ENCODE data around the gene SLC9B2. TPM values are rescaled to one million over a fixed set of nuclear protein-coding genes. Genes with fewer than 3 reads are reported as not detected.

Gene SLC9B2
- total and polyA plus RNA-seq, 2 donors (not counting 1 experiment from before 2014, with no cell fraction given): 16.4 to 37.6 TPM

- ChIA-PET CTCF (interaction anchor here (0.6 to 4.3 kb wide), 18 partner anchors 8 to 799 kb away, joined by 3 to 38 read pairs (median 4); partner anchors contain the start of genes MANBA, SLC9B1 and UBE2D3), POLR2A (interaction anchor here (1.2 to 1.3 kb wide), 2 partner anchors 22 to 271 kb away, joined by 4 read pairs; partner anchors contain the start of gene UBE2D3)
- H4K20me1 ChIP-seq (ENCODE audit: control insufficient read depth, insufficient read depth, low read length, poor library complexity, severe bottlenecking): no peaks in the 10 kb centered on the region
- intact Hi-C loops (cut with micrococcal nuclease): loop anchor here (1.0 to 5.0 kb wide), 12 partner anchors 24 to 754 kb away; partner anchors contain the start of genes CENPE, CISD2, MANBA and NFKB1
- Mint-ChIP-seq H3K4me3 (peak overlapping the region; percentile 89), H3K27ac (peak overlapping the region; percentile 10), H3K9me3 (ENCODE audit: insufficient read depth) (no peaks in the 10 kb centered on the region), H3K4me1 (peaks cover 13% of the 10 kb centered on the region), H3K27me3 (no peaks in the 10 kb centered on the region)
- DNase-seq (no peak), ATAC-seq (ENCODE audit: low read depth) (no peak)
- TF ChIP-seq CTCF (IDR thresholded peaks at IDR 0.05) (no peak), EZH2 (IDR thresholded peaks at IDR 0.05; ENCODE audit: borderline replicate concordance, insufficient read depth, low read depth, low read length, poor library complexity, severe bottlenecking) (no peak)
- H3K36me3 ChIP-seq (replicated peaks in 1 of 2; ENCODE audit: control extremely low read depth in 1 of 2, control insufficient read depth in 1 of 2, extremely low read depth in 1 of 2, insufficient read depth in 2 of 2, low read length in 1 of 2): no peaks in the 10 kb centered on the region
- peak overlapping the region; percentile 59 for H3K9ac ChIP-seq (ENCODE audit: low read length)
- peaks cover 8 to 11% of the 10 kb centered on the region in 2 donors for H3K4me1 ChIP-seq (ENCODE audit: control insufficient read depth in 2 of 2, insufficient read depth in 2 of 2, low read length in 2 of 2)
- peak overlapping the region in 4 of 5 experiments; percentile 30 to 72 (median 59) for H3K4me3 ChIP-seq (ENCODE audit: control extremely low read depth in 1 of 5, extremely low read depth in 1 of 5, insufficient read depth in 1 of 5, low read depth in 2 of 5, low read length in 4 of 5)
- peak overlapping the region; percentile 72 for H3K4me2 ChIP-seq (replicated peaks; ENCODE audit: low read depth, low read length, poor library complexity, severe bottlenecking)
- 68% methylated on average over 2 of the region's 4 CpGs for whole genome bisulfite sequencing (ENCODE audit: insufficient coverage)
- H3K9me3 ChIP-seq (ENCODE audit: control extremely low read depth in 1 of 3, control insufficient read depth in 2 of 3, insufficient read depth in 1 of 3, low read length in 2 of 3): no peaks in the 10 kb centered on the region
- H3K79me2 ChIP-seq (ENCODE audit: control insufficient read depth, insufficient read depth, low read length): peaks cover 19% of the 10 kb centered on the region
- H3K27me3 ChIP-seq (replicated peaks in 1 of 4; ENCODE audit: control extremely low read depth in 1 of 4, control insufficient read depth in 3 of 4, insufficient read depth in 4 of 4, low read length in 3 of 4): no peaks in the 10 kb centered on the region
- H3K27ac ChIP-seq (ENCODE audit: low read length in 2 of 2): no peak overlapping the region
- peak overlapping the region; percentile 79 for H2AFZ ChIP-seq (ENCODE audit: insufficient read depth, low read depth, low read length, poor library complexity, severe bottlenecking)
These were observed 22.3 kb upstream of the SLC9B2 start for GRCh38 chr4:103098756-103099440.

- CTCF ChIA-PET: interaction anchor here (0.6 to 4.3 kb wide), 4 partner anchors 8 to 668 kb away, joined by 4 to 38 read pairs (median 24); no protein-coding TSS in a partner anchor
- Mint-ChIP-seq H3K27ac (no peak overlapping the region), H3K4me1 (peaks cover 13% of the 10 kb centered on the region), H3K9me3 (ENCODE audit: insufficient read depth) (no peaks in the 10 kb centered on the region), H3K4me3 (peak overlapping the region; percentile 23), H3K27me3 (no peaks in the 10 kb centered on the region)
- Histone ChIP-seq H4K20me1 (ENCODE audit: control insufficient read depth, insufficient read depth, low read length, poor library complexity, severe bottlenecking) (no peaks in the 10 kb centered on the region), H3K9ac (ENCODE audit: low read length) (no peak overlapping the region), H3K4me1 (ENCODE audit: control insufficient read depth in 2 of 2, insufficient read depth in 2 of 2, low read length in 2 of 2) (peaks cover 8 to 11% of the 10 kb centered on the region in 2 donors), H3K4me2 (replicated peaks; ENCODE audit: low read depth, low read length, poor library complexity, severe bottlenecking) (peak overlapping the region; percentile 72), H3K4me3 (ENCODE audit: control extremely low read depth in 1 of 5, extremely low read depth in 1 of 5, insufficient read depth in 1 of 5, low read depth in 2 of 5, low read length in 4 of 5) (no peak overlapping the region), H3K27ac (ENCODE audit: low read length in 2 of 2) (no peak overlapping the region), H2AFZ (ENCODE audit: insufficient read depth, low read depth, low read length, poor library complexity, severe bottlenecking) (no peak overlapping the region), H3K27me3 (replicated peaks in 1 of 4; ENCODE audit: control extremely low read depth in 1 of 4, control insufficient read depth in 3 of 4, insufficient read depth in 4 of 4, low read length in 3 of 4) (no peaks in the 10 kb centered on the region), H3K9me3 (ENCODE audit: control extremely low read depth in 1 of 3, control insufficient read depth in 2 of 3, insufficient read depth in 1 of 3, low read length in 2 of 3) (no peaks in the 10 kb centered on the region), H3K79me2 (ENCODE audit: control insufficient read depth, insufficient read depth, low read length) (peaks cover 19% of the 10 kb centered on the region), H3K36me3 (replicated peaks in 1 of 2; ENCODE audit: control extremely low read depth in 1 of 2, control insufficient read depth in 1 of 2, extremely low read depth in 1 of 2, insufficient read depth in 2 of 2, low read length in 1 of 2) (no peaks in the 10 kb centered on the region)
- 94% methylated on average over 7 of the region's 10 CpGs for WGBS (ENCODE audit: insufficient coverage)
- POLR2A ChIA-PET: interaction anchor here (1.2 kb wide), 1 partner anchor 21 kb away, joined by 4 read pairs; no protein-coding TSS in a partner anchor
- DNase-seq: no peak
- ATAC-seq (ENCODE audit: low read depth): no peak
- intact Hi-C loops (cut with micrococcal nuclease): loop anchor here (2.0 to 5.0 kb wide), 6 partner anchors 24 to 668 kb away; partner anchors contain the start of genes CISD2, MANBA and NFKB1
- TF ChIP-seq CTCF (IDR thresholded peaks at IDR 0.05) (no peak), EZH2 (IDR thresholded peaks at IDR 0.05; ENCODE audit: borderline replicate concordance, insufficient read depth, low read depth, low read length, poor library complexity, severe bottlenecking) (no peak)
These were observed 21.8 kb upstream of the SLC9B2 start for GRCh38 chr4:103098341-103098740.

Measured in B cell (primary cell).